HG03064 (cell line): ENCODE measurements around the gene PROM1.

Experiments used
- ATAC-seq: cut with Tn5 transposase; IDR thresholded peaks from one replicate; pipeline ENCODE4 v1.9.1; 2021; ENCODE audit warnings: low read depth; ENCODE audit not compliant: unreplicated experiment

Gene PROM1

DNA sequence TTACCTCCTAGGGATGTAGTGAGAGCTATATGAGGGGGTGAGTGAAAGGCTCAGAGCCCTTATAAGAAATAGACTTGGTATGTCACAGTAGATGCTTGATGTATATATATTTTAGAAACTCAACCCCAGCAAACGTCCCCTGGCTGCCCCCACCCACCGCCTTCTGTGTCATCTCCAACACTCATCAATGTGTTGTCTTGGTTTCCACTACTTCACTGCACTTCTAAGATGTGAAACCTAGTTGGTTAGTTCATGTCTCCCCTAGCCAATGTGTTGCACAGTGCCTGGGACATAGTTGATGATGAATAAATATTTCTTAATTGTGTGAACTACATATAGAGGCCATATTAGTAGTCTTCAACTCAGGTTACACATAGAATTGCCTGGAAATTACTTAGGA, 125.3 kb downstream of the PROM1 start:
- ATAC-seq, result no peak

DNA sequence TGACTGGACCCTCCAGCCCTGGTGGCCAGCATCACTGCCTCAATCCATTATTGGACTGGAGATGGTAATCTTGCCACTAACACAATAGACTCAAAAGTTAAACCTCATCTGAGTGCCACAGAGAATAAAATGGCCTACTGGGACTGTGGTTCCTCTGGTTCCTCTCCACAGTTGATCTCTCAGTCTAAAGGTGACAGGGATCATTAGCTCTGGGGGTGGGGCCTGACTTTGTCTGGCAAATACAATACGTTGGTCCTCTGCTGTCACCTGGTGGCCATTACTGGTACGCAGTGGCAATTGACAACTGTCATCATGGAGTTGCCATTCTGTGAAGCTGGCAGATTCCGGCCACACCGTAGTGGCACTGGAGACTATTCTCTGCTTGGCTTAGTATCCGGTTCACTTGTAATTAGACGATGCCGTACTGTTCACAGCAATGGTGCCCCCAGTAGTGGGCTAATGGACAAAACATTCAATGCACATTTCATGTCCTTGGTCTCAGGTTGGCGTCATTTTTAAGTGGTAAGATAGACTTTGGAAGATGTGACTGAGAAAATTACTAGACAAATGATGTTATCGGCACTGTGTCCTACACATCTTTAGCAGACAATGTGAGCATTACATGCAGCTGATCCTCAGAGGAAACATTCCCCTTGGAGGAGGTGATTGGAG, 127.5 kb downstream of the PROM1 start:
- peak; percentile 83 for ATAC-seq

DNA sequence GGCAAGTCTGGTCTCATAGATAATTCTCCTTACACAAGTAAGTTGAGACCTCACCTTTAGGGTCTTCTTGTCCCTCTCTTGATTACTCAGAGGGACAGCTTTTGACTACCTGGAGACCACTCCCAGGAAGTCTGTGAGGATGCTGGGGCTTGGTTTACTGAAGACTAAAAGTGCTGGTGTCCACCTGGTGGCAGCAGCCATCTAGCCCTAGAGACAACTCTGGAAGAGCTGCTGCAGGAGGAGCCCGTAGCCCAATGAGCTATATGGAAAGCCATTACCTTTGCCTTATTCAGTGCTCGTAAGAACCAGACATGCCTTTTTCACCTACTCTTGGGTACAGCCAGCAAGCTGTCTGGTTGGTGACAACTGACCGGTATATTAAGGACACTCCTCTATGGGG, 128.2 kb downstream of the PROM1 start:
- no peak for ATAC-seq

DNA sequence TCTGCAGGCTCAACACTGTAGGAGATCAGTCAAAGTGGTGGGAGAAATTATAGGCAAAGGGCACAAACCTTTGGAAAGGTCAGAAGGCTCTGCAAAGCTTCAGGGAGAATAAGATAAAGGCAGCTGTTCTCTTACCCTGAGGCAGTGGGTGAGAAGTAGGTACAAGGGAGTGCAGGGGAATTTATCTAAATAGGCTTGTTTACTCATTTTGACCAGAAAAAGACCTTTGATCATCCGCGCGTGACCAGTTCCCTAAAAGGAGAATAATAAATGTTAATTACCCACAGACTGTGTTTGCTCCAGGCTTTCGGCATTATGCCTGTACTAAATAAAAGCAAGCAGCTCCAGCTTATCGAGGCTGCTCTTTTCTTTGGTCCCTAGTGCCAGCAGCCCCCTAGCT, 130.2 kb downstream of the PROM1 start:
- no peak for ATAC-seq

DNA sequence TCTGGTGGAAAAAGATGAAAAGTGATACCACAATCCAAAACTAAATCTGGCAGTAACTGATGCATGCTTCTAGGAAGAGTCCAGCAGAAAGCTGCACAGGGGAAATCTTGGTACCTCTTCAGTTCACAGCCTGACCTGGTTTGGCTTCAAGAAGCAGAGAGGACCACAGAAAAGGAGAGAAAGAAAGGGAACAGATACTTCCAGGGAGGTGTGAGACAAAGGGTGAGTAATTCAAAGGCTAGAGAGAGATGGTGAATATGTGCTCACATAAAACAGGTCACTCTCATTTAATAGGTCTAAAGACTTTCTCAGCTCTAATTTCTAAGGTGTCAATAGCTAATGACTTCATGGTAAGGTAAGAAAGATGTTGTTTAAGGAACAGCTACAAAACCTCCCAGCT, 132.0 kb downstream of the PROM1 start:
- no peak for ATAC-seq

DNA sequence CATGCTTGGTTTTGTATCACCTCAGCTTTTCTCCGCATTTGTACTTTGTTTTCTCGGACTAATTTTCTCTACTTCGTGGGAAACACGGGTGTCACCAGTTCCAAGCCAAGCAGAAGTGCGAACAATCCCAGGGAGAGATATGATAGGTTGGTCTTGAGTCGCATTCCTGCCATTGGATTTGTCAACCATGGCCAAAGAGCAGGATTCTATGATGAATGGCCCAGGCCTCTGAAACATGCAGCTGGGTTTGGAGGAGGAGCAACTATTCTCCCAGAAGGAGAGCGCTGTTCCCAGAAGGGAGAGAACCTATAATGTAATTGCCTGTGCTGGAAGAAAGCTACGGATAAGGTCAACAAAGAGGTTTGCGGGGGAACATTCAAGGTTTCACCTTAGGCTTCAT, 135.0 kb downstream of the PROM1 start:
- no peak for ATAC-seq

DNA sequence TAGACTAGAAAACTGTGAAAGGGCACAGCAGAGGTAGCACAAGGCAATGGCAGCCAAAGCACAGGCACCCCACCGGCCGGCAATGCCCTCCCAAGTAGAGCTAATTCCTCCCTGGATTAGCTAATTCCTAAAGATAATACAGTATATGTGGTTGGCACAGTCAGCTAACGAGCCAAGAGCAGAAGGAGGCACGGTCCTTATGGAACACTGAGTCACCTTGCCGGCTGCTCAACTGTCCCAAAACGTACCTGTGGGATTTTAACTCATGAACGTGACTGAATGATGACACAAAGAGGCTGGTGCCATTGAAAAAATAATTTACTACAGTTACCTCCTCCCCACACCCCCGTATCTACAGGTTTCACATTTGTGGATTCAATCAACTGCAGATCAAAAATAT, 136.1 kb downstream of the PROM1 start:
- no peak for ATAC-seq

DNA sequence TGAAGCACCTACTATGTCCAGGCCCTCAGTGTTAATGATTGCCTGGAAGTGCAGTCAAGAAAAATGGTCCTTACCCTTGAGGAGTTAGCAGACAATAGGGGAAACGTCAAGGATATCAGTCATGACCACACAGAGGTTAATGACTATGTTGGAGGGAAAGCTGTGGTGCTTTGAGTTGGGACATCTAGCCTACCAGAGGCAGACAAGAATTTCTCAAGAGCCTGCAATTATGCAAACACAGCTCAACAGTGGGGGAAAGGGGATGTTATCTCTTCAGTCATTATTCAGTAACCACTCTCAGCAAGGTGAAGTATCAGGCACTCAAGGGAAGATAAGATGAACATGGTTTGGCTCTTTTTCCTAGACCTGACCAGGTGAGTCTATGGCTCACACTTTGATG, 138.3 kb downstream of the PROM1 start:
- no peak for ATAC-seq

DNA sequence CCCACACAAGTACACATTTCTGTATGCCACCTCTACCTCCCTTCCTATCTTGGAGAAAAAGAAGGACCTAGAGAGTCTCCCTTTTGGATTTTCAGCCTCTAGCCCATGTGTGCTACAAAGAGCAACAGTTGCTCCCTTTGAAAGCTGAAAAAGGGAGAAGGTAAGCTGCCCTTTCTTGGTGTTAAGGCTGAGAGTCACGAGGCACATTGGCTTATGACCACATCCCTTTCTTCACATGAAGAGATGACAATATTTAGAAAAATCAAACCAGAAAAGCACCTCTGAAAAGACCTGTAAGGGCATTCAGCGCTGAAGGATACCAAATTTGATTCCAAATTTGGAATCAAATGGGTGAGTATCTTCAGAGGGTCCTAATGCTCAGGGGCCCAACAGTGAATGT, 138.9 kb downstream of the PROM1 start:
- no peak for ATAC-seq

DNA sequence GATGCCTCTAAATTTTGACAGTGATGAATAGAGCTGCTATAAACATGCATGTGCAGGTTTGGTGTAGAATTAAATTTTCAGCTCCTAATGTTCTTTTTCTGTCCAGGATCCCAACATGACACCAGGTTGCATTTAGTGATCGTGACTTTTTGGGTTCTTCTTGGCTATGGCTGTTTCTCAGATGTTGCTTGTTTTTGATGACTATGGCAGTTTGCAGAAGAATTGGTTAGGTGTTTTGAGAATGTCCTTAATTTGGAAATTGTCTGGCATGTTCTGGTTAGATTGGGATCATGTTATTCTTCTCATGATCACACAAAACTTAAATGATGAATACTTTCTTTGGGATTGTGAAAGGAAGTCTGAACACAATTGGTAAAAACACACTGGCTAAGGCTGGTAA, 141.5 kb downstream of the PROM1 start:
- ATAC-seq, result no peak

DNA sequence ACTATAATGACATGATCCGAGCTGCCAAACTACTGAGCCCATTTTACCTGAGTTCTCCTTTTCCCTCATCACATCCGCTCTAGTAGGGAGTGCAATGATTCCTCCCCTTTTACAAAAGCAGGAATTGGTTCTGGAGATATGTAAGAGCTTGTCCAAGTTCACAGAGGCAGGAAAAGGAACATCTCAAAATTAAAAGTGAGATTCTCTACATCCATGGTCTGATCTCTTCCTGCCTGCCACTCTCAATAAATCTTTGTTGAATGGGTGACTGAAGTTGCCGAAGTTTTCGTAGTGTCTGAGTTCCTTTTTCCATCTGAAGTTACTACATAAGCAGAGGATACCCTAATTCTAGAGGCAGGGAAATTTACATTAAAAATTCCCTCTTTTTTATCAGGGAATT, 145.2 kb downstream of the PROM1 start, which contains the start of gene FGFBP1:
FGFBP1 (minus strand) TSS at position 101 of the 400 bp plus-strand sequence. CDS start 2,108 bp downstream, outside the sequence.
- ATAC-seq, result no peak

DNA sequence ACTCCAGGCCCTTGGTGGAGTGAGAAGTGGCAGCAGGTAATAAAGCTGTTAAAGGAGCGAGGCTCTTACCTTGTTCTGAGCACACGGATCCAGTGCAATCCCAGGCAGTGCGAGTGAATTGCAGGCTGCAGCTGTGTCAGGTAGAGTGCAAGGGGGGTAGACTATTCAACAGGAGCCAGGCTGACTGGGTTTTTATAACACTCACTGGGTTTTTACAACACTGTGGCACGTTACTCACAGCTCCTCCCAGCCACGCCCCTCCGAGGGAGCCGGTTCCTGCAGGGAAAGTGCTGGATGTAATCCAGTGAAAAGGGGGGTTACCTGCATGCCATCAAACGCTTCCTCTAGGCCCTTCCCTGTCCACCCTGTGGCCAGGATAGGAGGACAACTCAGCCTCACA, 145.6 kb downstream of the PROM1 start:
- no peak for ATAC-seq

DNA sequence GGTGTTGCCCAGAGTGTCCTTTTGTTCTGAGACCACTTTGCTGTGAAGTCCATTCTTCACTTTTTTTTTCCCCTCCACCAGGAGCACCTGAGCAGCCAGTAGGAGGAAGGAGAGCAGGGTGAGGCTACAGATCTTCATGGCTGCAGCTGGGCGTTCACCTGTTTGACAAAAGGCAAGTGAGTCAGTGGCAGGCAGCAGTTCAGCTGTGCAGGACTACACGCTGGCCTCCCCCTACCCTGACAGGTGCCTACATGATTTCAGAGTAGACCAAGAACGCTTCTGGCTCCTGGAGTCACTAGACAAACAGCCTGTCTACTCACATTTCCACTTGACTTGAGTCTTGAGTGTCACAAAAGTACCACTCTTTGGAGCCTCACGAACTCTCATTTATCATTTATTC, 147.3 kb downstream of the PROM1 start:
- no peak for ATAC-seq

DNA sequence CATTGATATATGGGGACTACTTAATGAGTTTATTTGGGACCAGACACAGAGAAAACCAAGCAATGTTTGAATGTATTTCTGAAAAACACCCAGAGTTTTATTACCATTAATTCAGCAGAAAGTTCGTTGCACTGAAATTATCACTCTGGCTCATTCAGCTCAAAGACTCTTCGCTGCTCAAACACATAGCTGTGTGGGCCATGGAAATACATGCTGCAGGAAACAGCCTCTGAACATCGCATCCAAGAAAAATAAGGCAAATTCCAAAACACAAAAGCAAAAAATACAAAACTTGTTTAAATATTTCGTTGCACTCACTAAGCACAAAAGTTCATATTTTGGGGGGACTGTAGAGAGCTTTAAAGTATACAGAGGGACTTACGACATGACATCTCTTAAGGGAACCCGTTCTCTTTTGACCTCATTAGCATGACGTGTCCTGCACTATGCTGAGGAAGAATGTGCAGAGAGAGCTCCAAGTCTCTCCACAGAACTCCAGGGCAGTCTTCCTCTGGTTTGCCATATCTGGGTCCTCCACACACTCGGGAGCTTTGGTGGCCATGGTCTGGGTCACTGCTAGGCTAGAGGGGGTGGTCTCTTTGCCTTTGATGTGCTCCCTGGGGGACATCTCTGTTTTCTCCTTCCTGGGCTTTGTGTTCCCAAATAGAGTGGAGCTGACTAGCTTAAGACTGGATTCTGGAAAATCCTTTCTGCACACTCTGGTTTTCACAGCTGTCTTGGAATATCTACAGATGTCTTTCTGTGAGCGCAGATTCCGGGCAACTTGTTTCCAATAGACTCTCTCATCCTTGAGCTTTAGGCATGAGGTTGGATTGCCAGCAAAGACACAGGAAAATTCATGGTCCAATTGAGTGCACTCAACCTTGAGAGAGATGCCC, 148.1 kb downstream of the PROM1 start:
- no peak for ATAC-seq

DNA sequence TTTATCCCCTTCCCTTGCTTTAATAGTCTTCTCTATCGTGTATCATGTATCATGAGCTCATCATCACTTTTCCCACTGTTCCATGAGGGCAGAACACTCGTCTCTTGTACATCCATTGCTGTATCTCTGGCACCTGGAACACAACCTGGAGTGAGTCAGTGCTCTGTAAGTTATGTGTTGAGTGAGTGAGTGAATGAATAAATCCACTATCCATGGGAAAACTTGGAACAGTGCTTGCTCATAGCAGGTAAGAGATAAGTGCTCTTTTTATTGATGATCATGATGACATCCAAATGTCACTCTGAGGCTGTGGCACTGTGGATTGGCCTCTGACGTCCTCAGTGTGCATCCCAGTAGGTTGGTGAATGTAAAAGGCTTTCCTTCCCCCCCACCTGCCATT, 149.6 kb downstream of the PROM1 start:
- no peak for ATAC-seq

DNA sequence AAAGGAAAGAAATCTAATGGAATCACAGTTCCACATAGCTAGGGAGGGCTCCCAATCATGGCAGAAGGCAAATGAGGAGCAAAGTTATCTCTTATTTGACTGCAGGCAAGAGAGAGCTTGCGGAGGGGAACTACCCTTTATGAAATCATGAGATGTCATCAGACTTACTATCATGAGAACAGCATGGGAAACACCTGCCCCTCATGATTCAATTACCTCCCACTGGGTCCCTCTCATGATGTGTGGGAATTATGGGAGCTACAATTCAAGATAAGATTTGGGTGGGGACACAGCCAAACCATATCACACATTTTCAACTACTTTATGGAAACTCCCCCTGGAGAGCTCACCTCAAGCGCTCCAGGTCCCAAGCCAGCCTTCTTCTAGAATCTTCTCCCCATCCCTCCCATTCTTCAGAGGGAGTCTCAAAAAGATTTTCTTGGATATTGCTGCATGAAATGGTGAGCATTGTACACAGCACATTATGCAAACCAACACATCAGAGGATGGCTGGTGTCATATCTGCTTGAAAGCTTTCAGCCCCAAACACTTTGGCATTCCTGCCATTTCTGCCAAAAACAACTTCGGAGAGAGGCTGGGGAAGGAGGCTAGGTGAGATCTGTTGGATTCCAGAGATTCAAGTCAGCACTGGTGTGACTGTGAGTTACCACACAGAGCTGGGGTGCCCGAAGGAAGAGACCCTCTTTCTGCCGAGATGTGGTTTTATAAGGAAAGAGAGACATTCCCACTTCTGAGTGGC, 152.2 kb downstream of the PROM1 start:
- ATAC-seq, result no peak

DNA sequence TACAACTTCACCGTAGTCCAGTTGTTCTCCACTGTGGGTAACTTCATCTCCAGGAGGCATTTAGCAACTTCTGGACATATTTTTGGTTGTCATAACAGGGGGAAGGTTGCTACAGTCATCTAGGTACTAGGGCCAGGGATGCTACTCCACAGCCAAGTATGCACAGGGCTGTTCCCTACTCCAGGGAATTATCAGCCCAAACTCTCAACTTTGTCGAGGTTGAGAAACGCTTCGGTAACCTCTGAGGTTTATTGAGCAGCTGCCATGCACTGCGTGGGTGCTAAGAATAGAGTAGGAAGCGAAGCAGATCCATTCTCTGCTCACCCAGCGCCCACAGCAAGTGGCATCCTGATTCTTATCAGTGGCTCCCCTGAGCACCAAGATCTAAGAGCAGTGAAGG, 153.5 kb downstream of the PROM1 start:
- no peak for ATAC-seq

DNA sequence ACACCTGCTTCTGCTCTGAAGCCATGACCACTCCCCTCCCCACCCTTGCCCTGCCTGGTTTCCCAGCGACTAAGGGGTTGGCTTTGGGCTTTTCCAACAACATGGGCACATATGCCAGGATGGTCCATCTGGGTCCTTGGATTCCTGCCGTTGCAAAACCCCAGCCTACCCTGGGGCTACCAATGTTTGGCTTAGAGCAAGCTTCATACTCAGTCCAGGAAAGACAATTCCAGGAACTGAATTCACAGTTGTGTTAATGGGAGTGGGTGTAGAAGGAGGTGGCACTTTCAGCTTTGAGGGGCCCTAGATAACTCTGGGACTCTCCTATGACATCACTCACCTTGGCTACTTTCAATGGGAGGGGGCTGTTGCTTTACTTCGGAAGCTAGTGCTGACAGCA, 154.3 kb downstream of the PROM1 start:
- ATAC-seq, result no peak

DNA sequence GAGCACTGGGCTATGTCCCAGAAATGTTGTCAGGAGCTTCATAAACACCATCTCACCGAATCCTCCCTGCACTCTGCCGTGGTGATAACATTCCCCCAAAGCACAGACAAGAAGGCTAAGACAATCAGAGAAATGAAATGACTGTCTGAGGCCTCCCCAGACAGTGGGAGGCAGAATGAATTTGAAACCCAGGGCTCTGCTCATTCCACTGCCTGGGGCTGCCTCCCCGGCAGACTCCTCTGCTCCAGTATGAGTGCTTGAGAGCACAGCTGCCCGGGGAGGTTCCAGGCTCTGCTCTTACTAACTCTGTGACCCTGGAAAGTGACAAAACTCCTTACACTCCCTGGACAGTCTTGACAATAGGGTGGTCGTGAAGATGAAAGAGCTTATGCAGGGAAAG, 154.9 kb downstream of the PROM1 start:
- no peak for ATAC-seq

DNA sequence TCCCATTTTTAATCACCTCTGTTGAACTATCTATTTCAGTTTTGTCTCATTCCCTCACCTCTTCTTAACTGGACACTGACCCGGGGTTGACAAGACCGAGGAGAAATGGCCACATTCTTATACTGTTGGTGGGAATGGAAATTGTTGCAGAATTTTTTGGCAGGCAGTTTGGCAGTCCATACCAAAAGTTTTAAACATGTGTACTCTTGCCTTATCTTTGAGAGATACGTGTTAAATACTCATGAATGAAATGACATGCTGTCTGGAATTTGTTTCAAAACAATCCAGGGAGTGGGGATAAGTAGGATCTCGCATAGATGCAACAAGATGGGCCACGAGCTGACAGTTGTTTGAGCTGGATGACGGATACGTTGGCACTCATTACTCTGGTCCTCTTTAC, 157.3 kb downstream of the PROM1 start:
- no peak for ATAC-seq

DNA sequence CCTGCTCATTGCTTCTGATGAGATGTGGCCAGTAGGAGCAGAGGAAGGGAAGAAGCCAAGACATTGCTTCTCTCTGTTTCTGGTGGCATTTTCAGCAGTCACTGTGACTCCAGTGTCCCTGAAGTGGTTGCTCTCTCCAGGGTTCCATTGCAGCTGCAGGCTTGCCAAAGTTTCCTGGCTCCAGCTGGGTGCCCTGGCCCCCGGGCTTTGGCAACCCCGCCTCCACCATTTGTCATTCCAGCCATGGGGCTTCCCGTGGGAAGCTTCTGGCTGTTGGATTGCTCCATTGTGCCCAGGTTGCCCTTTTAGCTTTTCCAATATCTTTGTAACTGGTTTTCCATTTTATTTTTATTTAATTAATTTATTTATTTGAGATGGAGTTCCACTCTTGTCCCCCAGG, 158.0 kb downstream of the PROM1 start:
- no peak for ATAC-seq
